Brain pericyte (primary cell): ENCODE measurements around the gene OS9.
"Not testable (repeated sequence)": the region's sequence is repeated elsewhere in the genome, so short reads cannot be mapped to it uniquely, and the experiment has no call there.

Experiments used
- DNase-seq: peaks from one replicate; pipeline ENCODE4 v3.0.0-alpha.2; 2012; ENCODE audit warnings: low read depth, low spot score

Gene OS9

DNA sequence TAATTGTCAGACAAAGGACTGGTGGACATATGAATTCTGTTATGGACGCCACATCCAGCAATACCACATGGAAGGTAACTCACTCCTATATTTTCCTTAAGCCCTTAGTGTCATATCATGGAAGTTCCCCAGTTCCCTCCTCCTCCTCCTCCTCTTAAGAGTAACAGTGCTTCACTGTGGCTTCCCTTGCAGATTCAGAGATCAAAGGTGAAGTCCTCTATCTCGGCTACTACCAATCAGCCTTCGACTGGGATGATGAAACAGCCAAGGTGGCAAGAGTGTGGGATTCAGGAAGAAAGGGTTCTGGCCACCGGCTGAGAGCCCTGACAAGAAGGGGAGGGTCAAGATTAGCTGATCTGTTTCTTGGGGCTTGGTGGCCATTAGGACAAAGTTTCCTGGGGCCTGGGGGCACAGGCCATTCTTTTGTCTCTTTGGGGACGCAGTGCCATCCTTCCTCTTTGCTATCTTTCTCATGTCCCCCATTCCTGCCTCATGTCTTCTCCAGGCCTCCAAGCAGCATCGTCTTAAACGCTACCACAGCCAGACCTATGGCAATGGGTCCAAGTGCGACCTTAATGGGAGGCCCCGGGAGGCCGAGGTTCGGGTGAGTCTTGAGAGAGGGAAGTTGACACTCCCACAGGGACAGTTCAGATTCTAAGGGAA, 2.0 kb downstream of the OS9 start:
- DNase-seq = no peak

DNA sequence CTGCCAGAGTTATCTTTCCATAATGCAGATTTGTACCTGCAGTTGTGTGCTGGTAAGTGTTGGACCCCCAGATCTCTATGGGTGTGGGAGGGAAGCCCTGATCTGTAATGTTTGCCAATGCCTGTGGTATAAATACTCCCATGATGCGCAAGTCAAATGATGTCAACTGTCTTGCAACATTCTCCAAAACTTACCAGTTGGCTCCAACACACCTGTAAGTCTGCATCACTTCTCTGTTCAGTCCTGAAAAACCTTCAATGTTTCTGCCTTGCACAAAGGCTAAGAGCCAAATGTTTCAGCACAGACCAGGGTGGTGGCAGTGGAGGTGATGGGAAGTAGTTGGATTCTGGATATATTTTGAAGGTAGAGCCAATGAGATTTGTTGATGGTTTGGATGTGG, 3.1 kb downstream of the OS9 start:
- DNase-seq = no peak

DNA sequence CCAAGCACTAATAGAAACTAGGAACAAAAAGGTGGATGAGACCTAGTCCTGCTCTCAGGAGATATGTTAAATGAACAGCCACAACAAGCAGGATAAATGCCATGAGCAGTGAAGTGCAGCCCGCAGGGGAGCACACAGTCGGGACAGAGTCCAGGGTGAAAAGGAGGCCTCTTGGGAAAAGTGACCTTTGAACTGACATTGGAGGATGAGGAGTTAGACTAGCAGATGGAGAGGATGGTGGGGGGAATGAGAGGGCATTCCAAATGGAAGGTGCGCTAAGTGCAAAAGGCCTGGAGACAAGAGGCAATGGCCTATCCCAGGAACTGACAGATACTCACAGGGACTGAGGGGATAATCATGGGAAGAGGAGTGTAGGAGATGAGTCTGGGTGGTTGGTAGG, 4.5 kb downstream of the OS9 start:
- DNase-seq = no peak

DNA sequence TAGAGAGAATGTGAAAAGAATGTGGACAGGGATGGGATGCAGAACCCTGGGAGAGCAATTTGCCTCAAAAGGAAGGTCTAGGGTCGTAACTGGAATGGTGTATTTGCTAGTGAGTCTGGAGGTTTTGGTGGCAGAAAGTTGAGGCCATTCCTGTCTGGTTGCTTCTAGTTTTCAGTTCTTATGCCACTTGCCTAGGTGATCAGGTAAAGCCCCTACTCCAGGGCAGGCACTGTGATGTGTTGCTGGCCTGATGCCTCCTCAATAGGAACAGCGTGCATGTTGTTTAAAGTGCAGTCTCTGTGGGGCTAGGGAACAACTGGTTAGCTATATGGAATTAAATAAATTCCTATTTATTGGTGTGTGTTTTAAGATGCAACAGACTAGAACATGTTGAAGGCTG, 6.4 kb downstream of the OS9 start:
- no peak for DNase-seq

- no peak for DNase-seq
Observed at GRCh38 chr12:57707250-57707649, 13.3 kb downstream of the OS9 start.

GRCh38 chr12:57708296-57708695, 14.4 kb downstream of the OS9 start:
- no peak for DNase-seq

- no peak for DNase-seq
Observed at GRCh38 chr12:57712701-57713100, 18.8 kb downstream of the OS9 start.

GRCh38 chr12:57713209-57713608, 19.3 kb downstream of the OS9 start:
- no peak for DNase-seq

DNA sequence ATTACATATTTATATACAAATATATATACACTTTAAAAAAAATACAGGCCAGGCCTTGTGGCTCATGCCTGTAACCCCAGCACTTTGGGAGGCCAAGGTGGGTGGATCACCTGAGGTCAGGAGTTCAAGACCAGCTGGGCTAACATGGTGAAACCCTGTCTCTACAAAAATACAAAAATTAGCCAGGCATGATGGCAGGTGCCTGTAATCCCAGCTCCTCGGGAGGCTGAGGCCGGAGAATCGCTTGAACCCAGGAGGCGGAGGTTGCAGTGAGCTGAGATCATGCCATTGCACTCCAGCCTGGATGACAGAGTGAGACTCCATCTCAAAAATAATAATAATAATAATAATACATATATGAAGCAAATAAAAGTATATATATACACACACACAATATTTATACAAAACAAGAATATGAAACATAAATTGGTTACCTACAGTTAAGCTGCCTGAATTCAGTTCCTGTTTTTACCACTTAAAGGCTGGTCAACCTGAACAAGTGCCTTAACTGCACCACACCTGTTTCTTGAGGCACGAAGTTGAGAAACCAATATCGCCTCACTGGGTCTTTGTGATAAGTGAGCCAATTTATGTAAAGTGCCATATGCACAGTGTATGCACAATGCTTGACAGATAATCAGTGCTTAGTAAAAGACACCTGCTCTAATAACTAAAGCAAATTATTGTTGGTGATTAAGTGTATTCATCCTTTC, 21.3 kb downstream of the OS9 start:
- DNase-seq = not testable (repeated sequence)

DNA sequence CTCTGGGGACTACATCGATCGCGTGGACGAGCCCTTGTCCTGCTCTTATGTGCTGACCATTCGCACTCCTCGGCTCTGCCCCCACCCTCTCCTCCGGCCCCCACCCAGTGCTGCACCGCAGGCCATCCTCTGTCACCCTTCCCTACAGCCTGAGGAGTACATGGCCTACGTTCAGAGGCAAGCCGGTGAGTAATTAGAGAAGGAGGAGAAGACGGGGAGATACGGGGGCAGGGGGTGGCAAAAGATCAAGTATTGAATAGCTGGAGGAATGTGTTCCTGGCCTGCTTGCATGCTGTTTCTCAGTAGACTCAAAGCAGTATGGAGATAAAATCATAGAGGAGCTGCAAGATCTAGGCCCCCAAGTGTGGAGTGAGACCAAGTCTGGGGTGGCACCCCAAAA, 21.9 kb downstream of the OS9 start:
- DNase-seq = no peak

GRCh38 chr12:57716305-57716704, 22.4 kb downstream of the OS9 start:
- no peak for DNase-seq

- DNase-seq = no peak
Observed at GRCh38 chr12:57717131-57717530, 23.2 kb downstream of the OS9 start.

DNA sequence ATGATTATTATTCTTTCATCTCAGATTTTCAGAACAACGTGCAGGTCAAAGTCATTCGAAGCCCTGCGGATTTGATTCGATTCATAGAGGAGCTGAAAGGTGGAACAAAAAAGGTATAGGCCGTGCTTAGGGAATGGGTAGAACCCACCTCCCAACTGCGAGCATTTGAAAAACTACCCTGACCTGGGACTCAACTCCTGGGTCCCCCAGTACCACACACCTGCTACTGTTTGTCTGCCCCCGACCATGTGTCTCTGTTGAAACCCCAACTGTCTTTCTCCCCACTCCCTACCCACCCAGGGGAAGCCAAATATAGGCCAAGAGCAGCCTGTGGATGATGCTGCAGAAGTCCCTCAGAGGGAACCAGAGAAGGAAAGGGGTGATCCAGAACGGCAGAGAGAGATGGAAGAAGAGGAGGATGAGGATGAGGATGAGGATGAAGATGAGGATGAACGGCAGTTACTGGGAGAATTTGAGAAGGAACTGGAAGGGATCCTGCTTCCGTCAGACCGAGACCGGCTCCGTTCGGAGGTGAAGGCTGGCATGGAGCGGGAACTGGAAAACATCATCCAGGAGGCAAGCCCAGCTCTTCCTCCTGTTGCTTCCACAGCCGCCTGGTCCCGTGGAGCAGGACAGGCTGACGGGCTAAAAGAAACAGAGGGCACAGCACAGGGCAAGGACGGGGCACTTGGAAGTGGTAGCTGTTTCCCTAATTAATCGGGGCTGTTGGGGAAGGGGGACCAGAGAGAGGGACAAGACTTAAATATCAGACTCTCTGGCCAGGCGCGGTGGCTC, 24.1 kb downstream of the OS9 start:
- DNase-seq = no peak

GRCh38 chr12:57718641-57719528, 25.0 kb downstream of the OS9 start:
- DNase-seq = no peak

GRCh38 chr12:57719777-57720605, 26.1 kb downstream of the OS9 start:
- DNase-seq = no peak

GRCh38 chr12:57720606-57721595, 27.0 kb downstream of the OS9 start:
- no peak for DNase-seq

DNA sequence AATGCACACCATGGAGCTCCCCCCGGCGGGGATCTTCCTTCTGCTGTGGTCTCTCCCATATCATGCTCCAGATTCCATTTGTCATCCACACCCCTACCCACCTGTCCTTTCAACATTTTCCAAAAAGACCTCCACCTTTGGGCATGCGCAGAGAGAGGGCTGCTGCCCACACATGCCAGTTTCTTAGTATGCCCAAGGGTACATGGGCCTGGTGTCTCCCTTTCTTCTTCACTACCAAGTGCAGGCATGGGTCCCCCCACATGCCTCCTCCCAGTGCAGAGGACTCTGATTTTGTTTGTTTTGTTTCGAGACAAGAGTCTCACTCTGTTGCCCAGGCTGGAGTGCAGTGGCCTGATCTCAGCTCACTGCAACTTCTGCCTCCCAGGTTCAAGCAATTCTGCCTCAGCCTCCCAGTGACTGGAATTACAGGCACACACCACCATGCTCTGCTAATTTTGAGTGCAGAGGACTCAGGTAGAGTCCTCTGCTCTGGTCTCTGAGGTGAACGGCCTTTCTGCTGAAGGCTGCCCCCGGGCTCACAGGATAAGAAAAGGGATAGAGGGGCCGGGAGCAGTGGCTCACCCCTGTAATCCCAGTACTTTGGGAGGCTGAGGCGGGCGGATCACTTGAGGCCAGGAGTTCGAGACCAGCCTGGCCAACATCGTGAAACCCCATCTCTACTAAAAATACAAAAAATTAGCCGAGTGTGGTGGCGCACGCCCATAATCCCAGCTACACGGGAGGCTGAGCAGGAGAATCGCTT, 28.1 kb downstream of the OS9 start:
- not testable (repeated sequence) for DNase-seq

GRCh38 chr12:57722716-57723629, 29.0 kb downstream of the OS9 start:
- no peak for DNase-seq
